NCI-H1105 (cell line): Measurements from ENCODE around the gene MED20.

Experiments used
- DNase-seq: peaks from one replicate; lab custom pipeline; 2025; lab: John Stamatoyannopoulos, UW

MED20 gene

GRCh38 chr6:41901882-41902519, 18.9 kb downstream of the MED20 start:
- DNase-seq = no peak

- DNase-seq = no peak
Measured at GRCh38 chr6:41900861-41901260, 20.1 kb downstream of the MED20 start.

- DNase-seq = no peak
Measured at GRCh38 chr6:41896281-41896680, 24.7 kb downstream of the MED20 start.

- DNase-seq = peak; percentile 93
Measured at GRCh38 chr6:41895300-41896233, 25.4 kb downstream of the MED20 start, which contains the start of gene USP49. Gene USP49, minus strand, starts transcription at chr6:41895375. Its CDS starts 88,392 bp downstream, at chr6:41806983.

GRCh38 chr6:41894366-41895299, 26.3 kb downstream of the MED20 start:
- DNase-seq = peak; percentile 14

- DNase-seq = no peak
Measured at GRCh38 chr6:41892921-41893564, 27.9 kb downstream of the MED20 start.

- DNase-seq = no peak
Measured at GRCh38 chr6:41887331-41887751, 33.6 kb downstream of the MED20 start.

- DNase-seq = no peak
Measured at GRCh38 chr6:41885930-41886329, 35.0 kb downstream of the MED20 start.

GRCh38 chr6:41884957-41885356, 36.0 kb downstream of the MED20 start:
- DNase-seq = no peak

GRCh38 chr6:41881506-41881905, 39.4 kb downstream of the MED20 start:
- DNase-seq = no peak

GRCh38 chr6:41878961-41879405, 42.0 kb downstream of the MED20 start:
- no peak for DNase-seq

- DNase-seq = no peak
Measured at GRCh38 chr6:41878246-41878645, 42.7 kb downstream of the MED20 start.

- no peak for DNase-seq
Measured at GRCh38 chr6:41877051-41877680, 43.8 kb downstream of the MED20 start.

- no peak for DNase-seq
Measured at GRCh38 chr6:41874741-41875140, 46.2 kb downstream of the MED20 start.

- DNase-seq = no peak
Measured at GRCh38 chr6:41872147-41872546, 48.8 kb downstream of the MED20 start.

- no peak for DNase-seq
Measured at GRCh38 chr6:41871691-41872090, 49.2 kb downstream of the MED20 start.

- DNase-seq = no peak
Measured at GRCh38 chr6:41859356-41859755, 61.6 kb downstream of the MED20 start.

- DNase-seq = no peak
Measured at GRCh38 chr6:41858703-41859102, 62.2 kb downstream of the MED20 start.
